Hippocampal formation (tissue), 2 donors: ENCODE data around the gene PTPRA.
"Not testable (repeated sequence)": the region's sequence is repeated elsewhere in the genome, so short reads cannot be mapped to it uniquely, and the experiment has no call there.

Experiments used
- DNase-seq, 2 donors: peaks; one replicate each; lab custom pipeline; 2025; lab: John Stamatoyannopoulos, UW

Gene PTPRA, protein sequence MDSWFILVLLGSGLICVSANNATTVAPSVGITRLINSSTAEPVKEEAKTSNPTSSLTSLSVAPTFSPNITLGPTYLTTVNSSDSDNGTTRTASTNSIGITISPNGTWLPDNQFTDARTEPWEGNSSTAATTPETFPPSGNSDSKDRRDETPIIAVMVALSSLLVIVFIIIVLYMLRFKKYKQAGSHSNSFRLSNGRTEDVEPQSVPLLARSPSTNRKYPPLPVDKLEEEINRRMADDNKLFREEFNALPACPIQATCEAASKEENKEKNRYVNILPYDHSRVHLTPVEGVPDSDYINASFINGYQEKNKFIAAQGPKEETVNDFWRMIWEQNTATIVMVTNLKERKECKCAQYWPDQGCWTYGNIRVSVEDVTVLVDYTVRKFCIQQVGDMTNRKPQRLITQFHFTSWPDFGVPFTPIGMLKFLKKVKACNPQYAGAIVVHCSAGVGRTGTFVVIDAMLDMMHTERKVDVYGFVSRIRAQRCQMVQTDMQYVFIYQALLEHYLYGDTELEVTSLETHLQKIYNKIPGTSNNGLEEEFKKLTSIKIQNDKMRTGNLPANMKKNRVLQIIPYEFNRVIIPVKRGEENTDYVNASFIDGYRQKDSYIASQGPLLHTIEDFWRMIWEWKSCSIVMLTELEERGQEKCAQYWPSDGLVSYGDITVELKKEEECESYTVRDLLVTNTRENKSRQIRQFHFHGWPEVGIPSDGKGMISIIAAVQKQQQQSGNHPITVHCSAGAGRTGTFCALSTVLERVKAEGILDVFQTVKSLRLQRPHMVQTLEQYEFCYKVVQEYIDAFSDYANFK

DNA sequence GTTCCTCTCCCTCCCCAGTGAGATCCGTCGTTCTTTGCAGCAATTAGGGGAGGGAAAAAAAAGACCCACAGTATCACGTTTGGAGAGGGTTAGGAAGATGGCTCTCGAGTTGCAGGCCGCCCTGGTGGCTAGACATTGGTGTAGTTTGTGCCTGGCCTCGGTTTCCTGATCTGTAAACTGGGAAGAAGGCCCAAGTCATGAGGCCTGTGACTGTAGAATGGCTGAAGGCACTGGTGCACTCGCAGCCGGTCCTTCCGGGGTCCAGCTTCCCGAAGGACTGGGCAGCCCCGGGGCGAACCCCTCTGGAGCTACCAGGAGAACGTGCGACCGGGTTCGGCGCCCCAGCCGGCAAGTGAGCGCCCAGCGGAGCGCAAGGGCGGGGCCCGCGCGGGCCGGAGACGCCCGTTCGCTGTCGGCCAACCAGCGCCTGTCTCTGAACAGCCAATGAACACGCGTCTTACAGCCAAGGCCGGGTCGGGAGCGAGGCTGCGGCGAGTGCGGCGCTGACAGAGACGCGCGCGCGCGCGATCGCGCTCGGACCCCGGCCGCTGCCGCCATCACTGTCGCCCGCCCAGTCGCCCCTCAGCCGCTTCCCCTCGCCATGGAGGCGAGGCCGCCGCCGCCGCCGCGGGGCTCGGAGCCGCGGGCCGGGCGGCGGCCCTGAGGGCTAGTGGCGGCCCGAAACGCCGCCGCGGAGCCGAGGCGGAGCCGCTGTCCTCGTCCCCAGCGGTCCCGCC lies at the start of gene PTPRA:
Gene PTPRA, plus strand, starts transcription at position 472 of the 737 bp plus-strand sequence. CDS start 90,797 bp downstream, outside the sequence.
- DNase-seq, result peak; percentile 88 to 91

DNA sequence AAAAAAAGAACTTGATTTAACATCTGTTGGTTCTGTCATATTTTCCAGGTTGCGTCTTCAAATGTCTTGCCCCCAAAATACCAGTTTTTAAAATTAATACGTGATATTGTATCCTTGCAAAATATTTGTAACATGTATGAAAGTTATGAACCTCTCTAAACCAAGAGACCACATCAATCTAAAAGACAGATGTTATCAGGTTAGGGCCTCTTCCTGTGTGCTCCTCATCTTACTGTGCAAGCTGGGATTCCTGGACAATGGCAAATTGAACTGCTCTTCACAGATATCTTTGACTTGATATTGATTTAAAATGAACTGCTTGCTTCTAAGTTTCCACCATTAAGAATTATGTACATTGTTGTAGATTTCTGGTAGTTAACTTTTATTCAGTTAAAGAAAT lies 47.5 kb upstream of the PTPRA start:
- DNase-seq, result no peak

DNA sequence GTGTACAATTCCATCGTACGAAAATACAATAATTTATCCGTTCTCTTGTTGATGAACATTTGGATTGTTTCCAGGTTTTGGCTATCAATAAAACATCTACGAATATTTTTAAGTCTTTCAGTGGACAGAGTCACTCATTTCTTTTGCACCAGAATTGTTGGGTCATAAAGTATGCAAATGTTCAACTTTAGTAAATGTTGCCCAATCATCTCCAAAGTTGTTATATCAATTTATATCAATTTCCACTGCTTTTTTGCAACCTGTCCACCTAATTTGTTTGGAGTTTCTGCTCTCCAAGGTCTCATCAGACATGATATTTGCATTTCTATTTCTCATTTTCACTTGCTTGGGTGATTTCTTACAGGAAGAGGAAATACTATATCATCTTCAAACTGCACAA lies 46.6 kb upstream of the PTPRA start:
- DNase-seq, result no peak

DNA sequence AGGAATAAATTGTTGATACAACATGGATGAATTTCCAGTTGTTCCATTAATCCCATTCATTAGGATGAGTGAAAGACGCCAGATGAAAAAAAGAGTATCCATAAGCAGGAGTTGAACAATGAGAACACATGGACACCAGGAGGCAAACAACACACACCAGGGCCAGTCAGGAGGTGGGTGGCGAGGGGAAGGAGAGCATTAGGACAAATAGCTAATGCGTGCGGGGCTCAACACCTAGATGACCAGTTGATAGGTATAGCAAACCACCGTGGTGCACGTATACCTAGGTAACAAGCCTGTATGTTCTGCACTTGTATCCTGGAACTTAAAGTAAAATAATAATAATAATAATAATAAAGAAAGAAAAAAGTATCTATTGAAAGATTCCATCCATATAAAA lies 43.9 kb upstream of the PTPRA start:
- DNase-seq, result no peak

- DNase-seq, result not testable (repeated sequence)
Measured at GRCh38 chr20:2831206-2831605, 42.1 kb upstream of the PTPRA start.

GRCh38 chr20:2833761-2834160 lies 39.5 kb upstream of the PTPRA start:
- DNase-seq, result no peak

DNA sequence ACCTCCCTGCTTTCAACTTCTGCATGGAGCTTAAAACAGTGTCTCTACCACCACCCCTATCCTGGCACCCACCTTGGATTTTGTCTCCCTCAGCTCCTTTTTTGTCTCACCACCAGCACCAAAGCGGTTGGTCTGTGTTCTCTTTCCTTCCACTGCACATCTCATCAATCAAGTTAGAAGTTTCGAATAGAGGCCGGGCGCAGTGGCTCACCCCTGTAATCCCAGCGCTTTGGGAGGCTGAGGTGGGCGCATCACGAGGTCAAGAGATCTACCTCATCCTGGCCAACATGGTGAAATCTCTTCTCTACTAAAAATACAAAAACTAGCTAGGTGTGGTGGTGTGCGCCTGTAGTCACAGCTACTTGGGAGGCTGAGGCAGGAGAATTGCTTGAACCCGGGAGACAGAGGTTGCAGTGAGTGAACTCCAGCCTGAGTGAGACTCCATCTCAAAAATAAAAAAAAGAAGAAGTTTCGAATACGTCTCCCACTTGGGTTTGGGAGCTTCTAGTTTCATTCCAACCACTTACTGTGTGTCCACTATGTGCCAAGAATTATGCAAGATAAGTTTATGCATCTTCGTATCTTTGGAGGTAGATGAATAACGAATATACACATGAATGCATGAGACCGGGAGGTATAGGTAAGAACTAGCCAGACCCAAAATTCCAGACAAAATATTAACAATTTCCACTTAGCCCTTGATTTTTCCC lies 38.7 kb upstream of the PTPRA start:
- DNase-seq, result no peak

DNA sequence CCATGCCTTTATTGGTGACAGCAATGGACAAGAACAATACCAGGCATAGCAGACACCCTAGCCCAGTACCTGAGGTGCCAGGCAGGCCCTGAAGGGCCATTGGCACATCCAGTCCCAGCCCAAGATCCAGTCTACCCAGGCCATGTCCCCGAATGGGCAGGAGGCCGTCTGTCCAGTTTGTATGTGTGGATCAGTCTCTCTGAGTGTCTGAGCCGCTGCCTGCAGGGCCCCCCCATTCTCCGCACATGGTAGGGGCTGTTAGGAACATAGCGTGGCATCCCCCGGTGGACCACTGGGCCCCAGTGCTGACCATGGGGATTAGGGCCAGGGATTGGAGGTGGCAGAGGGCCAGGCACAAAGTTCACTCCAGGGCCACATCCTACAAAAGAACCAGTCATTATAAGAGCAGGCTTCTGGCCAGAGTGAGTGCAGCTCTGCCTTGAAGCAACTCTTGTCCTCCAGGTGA lies 37.9 kb upstream of the PTPRA start:
- DNase-seq, result no peak

GRCh38 chr20:2836035-2836434 lies 37.2 kb upstream of the PTPRA start:
- DNase-seq, result no peak

DNA sequence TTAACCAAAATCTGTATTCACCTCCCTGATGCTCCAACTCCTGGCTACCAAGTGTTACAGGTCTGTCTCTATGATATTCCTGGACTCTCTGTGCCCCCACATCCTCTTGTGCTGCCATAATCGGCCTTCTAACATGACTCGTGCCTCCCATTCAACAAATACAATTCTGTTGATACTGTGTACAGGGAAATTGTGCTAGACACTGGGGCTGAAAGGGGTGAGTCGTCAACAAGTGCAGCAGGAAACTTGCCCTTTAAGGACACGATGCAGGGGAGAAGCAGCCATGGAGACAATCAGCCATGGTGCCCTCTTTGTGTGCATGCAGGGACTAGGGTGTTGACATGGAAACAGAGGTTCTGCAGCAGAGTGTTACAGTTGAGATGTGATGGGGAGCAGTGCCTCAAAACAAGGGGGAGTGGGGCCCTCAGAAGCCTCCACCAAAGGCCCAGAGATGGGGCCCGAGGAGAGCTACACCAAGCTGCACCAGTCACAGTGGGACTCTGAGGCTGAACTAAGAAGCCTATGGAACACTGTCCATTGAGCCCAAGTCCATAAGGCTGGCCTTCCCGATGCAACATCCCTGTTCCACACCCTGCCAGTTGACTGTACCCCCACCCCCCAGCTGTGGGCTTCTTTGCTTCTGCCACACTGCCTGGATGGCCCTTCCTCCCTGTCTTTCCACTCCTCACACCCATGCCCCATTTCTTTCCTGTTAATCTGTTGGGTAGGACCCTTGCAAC lies 35.9 kb upstream of the PTPRA start:
- DNase-seq, result no peak

GRCh38 chr20:2838170-2838797 lies 35.0 kb upstream of the PTPRA start:
- DNase-seq, result no peak

- no peak for DNase-seq
Measured at GRCh38 chr20:2838847-2839671, 34.2 kb upstream of the PTPRA start.

- no peak for DNase-seq
Measured at GRCh38 chr20:2839732-2840137, 33.5 kb upstream of the PTPRA start.

GRCh38 chr20:2840138-2840966 lies 32.9 kb upstream of the PTPRA start, which contains the start of the genes PCED1A and VPS16:
TSS of gene PCED1A (minus strand) at chr20:2840655. CDS start at chr20:2839912, 743 bp downstream.
TSS of gene VPS16 (plus strand) at chr20:2840745. CDS start at chr20:2840775, 30 bp downstream.
- peak; percentile 72 to 85 for DNase-seq

GRCh38 chr20:2840967-2841531 lies 32.2 kb upstream of the PTPRA start:
- DNase-seq, result no peak

DNA sequence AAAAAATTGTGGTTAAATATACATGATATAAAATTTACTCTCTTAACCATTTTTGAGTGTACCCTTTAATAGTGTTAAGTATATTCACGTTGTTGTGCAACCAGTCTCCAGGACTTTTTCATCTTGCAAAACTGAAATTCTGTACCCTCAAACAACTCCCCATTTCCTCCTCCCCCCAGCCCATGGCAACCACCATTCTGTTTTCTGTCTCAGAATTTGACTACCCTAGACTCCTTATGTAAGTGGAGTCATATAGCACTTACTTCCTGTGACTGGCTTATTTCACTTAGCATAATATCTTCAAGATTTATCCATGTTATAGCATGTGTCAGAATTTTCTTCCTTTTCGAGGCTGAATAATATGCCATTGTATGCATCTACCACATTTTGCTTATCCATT lies 27.7 kb upstream of the PTPRA start:
- no peak for DNase-seq

- DNase-seq, result no peak
Measured at GRCh38 chr20:2846698-2847097, 26.6 kb upstream of the PTPRA start.

- DNase-seq, result no peak
Measured at GRCh38 chr20:2847802-2848201, 25.5 kb upstream of the PTPRA start.
